DND-41 (cell line): Measurements from ENCODE around the gene LMO1.

Experiments
- EZH2 ChIP-seq: IDR thresholded peaks from 3 replicates; pipeline ENCODE4 v1.6.1; 2012; ENCODE audit warnings: borderline replicate concordance, low read depth, mild to moderate bottlenecking, moderate library complexity, low read length, inconsistent platforms; ENCODE audit not compliant: severe bottlenecking
- TF ChIP-seq, protein P1 (sequence below): IDR thresholded peaks from 2 replicates; pipeline ENCODE4 v1.5.1; 2012; ENCODE audit warnings: borderline replicate concordance, low read length, moderate library complexity, mild to moderate bottlenecking; ENCODE audit not compliant: poor library complexity, severe bottlenecking; ENCODE audit errors: extremely low read depth

DNA sequence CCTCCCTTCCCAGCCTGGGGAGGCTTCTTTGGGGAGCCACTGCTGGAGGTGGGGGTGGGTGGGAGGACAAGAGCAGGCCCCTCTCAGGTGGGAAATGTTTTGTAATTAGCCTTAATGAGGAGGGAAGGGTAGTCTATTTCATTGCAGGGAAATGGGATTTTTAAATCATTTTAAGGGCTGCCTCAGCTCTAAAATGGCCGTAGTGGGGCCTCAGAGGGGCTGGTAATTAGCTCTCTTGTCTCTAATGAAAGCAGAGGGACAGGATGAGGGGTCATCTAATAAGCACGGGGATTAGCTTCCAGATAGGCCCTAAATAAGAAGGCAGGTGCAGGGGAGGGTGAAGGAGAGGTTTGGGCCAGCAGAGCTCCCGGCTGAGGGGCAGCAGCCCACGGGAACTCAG is 46.5 kb downstream of the LMO1 start:
- TF ChIP-seq, protein P1, sequence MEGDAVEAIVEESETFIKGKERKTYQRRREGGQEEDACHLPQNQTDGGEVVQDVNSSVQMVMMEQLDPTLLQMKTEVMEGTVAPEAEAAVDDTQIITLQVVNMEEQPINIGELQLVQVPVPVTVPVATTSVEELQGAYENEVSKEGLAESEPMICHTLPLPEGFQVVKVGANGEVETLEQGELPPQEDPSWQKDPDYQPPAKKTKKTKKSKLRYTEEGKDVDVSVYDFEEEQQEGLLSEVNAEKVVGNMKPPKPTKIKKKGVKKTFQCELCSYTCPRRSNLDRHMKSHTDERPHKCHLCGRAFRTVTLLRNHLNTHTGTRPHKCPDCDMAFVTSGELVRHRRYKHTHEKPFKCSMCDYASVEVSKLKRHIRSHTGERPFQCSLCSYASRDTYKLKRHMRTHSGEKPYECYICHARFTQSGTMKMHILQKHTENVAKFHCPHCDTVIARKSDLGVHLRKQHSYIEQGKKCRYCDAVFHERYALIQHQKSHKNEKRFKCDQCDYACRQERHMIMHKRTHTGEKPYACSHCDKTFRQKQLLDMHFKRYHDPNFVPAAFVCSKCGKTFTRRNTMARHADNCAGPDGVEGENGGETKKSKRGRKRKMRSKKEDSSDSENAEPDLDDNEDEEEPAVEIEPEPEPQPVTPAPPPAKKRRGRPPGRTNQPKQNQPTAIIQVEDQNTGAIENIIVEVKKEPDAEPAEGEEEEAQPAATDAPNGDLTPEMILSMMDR, result no peak
- no peak for TF ChIP-seq EZH2
